LNCaP clone FGC (cell line): ENCODE measurements around the gene DYRK1A.
A peak's percentile ranks its signal among the peaks of the same experiment; 100 is the strongest.

Experiments
- DNase-seq: peaks from one replicate; pipeline ENCODE4 v3.0.0-alpha.2; 2011; ENCODE audit warnings: low read depth
- H3K4me3 ChIP-seq: 2 replicates; pipeline ENCODE4 v1.5.1; 2011; ENCODE audit warnings: mild to moderate bottlenecking, low read depth, low read length, control low read depth
- CTCF ChIP-seq: IDR thresholded peaks from 2 replicates; pipeline ENCODE4 v1.5.1; 2012; ENCODE audit warnings: mild to moderate bottlenecking; ENCODE audit not compliant: control insufficient read depth, insufficient read depth; ENCODE audit errors: extremely low read depth

The DYRK1A gene

GRCh38 chr21:37364722-37365121 is 1.9 kb upstream of the DYRK1A start:
- DNase-seq, result no peak
- H3K4me3 ChIP-seq, result no peak overlapping the region

GRCh38 chr21:37365517-37366481 is 774 bp upstream of the DYRK1A start:
- no peak for DNase-seq
- TF ChIP-seq CTCF, result no peak
- peak overlapping the region; percentile 76 for H3K4me3 ChIP-seq

More at GRCh38 chr21:37364722-37365121, 1.9 kb upstream of the DYRK1A start:
- TF ChIP-seq CTCF, result no peak

GRCh38 chr21:37367336-37367702 is 746 bp downstream of the DYRK1A start:
- peak overlapping the region; percentile 76 for H3K4me3 ChIP-seq
- TF ChIP-seq CTCF, result no peak
- DNase-seq, result no peak

GRCh38 chr21:37367703-37368540 is 1.3 kb downstream of the DYRK1A start:
- DNase-seq, result no peak
- H3K4me3 ChIP-seq, result peak overlapping the region; percentile 76
- TF ChIP-seq CTCF, result no peak

- DNase-seq, result no peak
- H3K4me3 ChIP-seq, result peak overlapping the region; percentile 76
- no peak for TF ChIP-seq CTCF
Measured at GRCh38 chr21:37368541-37369279, 2.1 kb downstream of the DYRK1A start.

GRCh38 chr21:37369307-37369854 is 2.8 kb downstream of the DYRK1A start:
- peak overlapping the region; percentile 76; the same call in 1 of the 2 replicates for H3K4me3 ChIP-seq
- no peak for DNase-seq
- no peak for TF ChIP-seq CTCF
